HepG2 (cell line): ENCODE data around the gene PLK5.

Experiments
- MXD3 ChIP-seq: IDR thresholded peaks from 2 replicates; pipeline ENCODE4 v1.6.1; 2016; ENCODE audit warnings: mild to moderate bottlenecking, missing biosample characterization, missing genetic modification reagents
- ZBTB33 ChIP-seq: sonication (generic); formaldehyde crosslinking; IDR thresholded peaks from 2 replicates; pipeline ENCODE4 v1.4.0; 2020; ENCODE audit warnings: missing genetic modification reagents

- TF ChIP-seq ZBTB33 (CRISPR knock-in tag) (no peak), MXD3 (CRISPR knock-in tag) (no peak)
These were observed 55.3 kb downstream of the PLK5 start for GRCh38 chr19:1579222-1579621.
